AG09319 (cell line): ENCODE measurements around the gene MC1R.
"Not testable (repeated sequence)": the region's sequence is repeated elsewhere in the genome, so short reads cannot be mapped to it uniquely, and the experiment has no call there.

ENCODE experiments used
- DNase-seq: peaks from one replicate; pipeline ENCODE4 v3.0.0-alpha.2; 2010; ENCODE audit warnings: low read depth; ENCODE audit errors: extremely low read depth
- TF ChIP-seq, protein P1 (sequence below): IDR thresholded peaks from 2 replicates; pipeline ENCODE4 v1.5.1; 2011; ENCODE audit warnings: low read depth, mild to moderate bottlenecking, inconsistent platforms, low read length, moderate library complexity

MC1R gene

DNA sequence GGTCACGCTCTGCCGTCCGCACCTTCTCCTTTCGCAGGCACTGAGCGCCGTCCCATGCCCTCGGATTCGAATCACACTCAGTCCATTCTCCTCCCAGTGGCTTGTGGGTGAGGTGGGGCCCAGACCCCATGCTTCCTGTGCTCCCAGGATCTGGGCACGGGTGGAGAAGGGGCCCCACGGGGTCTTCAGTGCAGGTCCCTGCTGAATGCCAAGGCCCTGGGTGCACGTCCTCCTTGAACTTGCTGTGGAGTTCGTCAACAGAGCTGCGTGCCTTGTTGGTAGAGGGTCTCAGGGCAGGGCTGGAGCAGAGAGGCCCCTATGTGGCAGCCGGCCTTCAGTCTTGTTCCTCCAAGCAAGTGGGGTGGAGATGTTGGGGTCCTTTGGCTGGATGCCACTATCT is 7.3 kb upstream of the MC1R start:
- TF ChIP-seq, protein P1, sequence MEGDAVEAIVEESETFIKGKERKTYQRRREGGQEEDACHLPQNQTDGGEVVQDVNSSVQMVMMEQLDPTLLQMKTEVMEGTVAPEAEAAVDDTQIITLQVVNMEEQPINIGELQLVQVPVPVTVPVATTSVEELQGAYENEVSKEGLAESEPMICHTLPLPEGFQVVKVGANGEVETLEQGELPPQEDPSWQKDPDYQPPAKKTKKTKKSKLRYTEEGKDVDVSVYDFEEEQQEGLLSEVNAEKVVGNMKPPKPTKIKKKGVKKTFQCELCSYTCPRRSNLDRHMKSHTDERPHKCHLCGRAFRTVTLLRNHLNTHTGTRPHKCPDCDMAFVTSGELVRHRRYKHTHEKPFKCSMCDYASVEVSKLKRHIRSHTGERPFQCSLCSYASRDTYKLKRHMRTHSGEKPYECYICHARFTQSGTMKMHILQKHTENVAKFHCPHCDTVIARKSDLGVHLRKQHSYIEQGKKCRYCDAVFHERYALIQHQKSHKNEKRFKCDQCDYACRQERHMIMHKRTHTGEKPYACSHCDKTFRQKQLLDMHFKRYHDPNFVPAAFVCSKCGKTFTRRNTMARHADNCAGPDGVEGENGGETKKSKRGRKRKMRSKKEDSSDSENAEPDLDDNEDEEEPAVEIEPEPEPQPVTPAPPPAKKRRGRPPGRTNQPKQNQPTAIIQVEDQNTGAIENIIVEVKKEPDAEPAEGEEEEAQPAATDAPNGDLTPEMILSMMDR, result no peak
- DNase-seq, result no peak

DNA sequence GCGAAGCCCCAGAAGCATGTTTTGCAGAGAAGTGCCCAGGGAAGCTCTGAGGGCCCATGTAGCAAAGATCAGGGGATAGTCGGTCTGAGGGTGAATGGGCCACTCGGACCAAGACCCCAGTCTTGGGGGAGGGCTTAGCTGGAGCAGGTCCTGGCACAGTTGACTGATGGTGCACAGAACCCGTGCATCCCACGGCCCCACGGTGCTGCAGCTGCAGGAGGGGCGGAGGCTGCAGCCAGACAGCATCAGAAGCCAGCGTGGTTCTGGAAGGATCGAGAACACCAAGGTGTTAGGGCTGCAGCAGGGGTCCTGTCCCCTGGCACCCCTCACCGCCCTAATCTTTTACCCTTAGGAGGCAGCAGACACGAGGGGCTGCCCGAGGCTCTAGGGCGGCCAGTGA is 6.5 kb upstream of the MC1R start:
- TF ChIP-seq, protein P1, result no peak
- DNase-seq, result no peak

DNA sequence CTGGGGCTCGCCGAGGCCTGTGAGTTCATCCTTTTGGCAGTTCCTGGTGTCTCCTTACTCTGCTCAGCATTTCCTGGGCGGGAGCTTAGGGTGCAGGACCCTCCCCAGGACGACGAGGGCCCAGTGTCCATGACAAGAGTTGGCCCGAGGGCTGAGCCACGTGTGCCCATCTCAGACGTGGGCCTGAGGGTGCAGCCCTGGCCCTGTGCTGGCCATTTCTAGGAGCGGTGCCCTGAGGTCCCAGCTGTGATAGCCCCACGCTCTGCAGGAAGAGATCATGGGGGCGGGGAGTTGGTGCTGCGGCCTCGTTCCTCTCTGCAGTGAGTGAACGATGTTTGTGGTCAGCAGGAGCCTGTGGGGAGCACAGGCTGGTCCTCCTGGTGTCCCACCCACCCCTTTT is 6.0 kb upstream of the MC1R start:
- DNase-seq, result no peak
- TF ChIP-seq, protein P1, result no peak

DNA sequence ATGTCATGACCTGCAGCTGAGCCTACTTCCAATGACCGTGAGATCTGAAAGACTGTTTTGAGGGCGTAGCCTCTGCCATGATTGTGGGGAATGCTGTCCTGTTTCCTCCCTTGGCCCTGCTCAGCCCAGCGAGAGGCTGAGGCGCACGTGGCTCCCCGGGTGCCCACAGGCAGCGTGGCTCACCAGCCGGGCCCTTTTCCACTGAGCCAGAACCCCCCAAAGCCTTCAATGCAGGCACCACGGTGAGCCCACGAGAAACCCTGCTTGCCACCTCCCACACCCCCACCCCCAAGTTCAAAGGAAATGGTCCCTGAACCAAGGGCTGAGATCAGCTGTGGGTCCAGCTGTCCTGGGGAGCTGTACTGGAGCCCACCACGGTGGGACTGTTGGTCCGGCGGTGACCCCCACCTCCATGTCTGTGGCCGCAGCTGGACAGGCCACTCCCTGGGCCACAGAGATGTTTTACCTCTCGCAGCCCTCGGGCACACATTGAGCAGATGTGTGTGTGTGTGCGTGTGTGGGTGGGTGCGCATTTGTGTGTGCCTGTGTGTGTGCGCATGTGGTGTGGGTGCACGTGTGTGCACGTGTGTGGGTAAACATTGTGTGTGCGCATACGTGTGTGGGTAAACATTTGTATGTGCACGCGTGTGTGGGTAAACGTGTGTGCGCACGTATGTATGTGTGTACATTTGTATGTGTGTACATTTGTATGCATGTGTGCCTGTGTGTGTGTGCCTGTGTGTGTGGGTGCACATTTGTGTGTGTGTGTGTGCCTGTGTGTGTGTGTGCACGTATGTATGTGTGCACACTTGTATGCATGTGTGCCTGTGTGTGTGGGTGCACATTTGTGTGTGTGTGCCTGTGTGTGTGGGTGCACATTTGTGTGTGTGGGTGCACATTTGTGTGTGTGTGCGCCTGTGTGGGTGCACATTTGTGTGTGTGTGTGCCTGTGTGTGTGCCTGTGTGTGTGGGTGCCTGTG is 5.0 kb upstream of the MC1R start:
- DNase-seq, result no peak
- TF ChIP-seq, protein P1, result no peak

DNA sequence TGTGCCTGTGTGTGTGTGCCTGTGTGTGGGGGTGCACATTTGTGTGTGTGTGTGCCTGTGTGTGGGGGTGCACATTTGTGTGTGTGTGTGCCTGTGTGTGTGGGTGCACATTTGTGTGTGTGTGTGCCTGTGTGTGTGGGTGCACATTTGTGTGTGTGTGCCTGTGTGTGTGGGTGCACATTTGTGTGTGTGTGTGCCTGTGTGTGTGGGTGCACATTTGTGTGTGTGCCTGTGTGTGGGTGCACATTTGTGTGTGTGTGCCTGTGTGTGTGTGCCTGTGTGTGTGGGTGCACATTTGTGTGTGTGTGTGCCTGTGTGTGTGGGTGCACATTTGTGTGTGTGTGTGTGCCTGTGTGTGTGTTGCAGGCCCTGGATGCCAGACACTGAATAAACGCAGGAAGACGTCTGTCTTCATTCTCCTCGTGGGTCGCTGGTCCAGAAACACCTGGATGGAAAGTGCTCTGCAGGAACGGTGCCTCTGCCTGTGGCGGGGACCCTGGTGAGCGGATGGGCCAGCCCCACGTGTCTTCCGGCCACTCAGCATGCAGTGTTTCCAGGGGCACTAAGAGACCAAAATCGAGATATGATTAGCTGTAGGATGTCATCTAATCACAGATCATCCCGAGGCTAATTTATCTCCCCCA is 3.9 kb upstream of the MC1R start:
- DNase-seq, result not testable (repeated sequence)

DNA sequence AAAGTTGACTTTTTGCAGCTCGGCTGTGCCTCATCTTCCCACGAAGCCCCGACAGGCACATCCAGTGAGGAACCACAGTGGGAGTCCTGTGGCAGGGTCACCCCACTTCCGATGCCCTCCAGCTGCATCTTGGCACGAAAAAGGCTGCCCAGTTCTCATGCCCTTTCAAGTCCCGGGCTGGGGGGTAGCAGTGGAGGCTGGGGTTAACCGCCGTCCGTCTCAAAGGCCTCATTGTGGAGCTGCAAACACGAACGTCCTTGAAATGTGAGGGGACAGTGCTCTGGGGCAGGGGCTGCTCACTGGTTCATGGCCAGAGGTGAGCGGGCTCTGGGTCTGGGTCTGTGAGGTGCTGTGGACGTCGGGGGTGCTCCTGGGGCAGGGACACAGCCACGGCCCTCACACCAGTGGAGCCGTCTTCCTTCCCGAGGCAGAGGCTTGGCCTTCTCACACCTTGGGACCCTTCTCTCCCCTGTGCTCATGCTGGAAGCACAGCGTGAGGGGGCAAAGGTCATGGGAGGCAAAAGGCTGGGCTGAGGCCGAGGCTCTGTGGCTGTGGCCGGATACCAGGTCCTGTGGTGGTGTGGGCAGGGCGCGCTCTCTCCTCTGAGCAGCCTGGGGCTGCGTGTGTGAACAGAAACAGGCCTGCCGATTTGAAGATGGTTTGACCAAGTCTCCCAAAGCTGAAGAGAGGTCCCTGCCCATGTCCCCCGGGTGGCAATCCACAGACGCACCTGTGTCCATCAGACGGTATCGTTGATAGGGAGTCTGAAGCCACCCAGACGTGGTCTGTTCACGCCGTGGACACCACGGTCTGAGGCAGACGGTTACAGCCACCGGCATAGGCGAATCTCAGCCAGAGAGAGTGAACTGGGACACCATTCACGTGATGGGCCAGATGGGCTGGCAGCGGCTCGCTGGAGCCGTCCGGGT is 3.1 kb upstream of the MC1R start:
- no peak for DNase-seq
- TF ChIP-seq, protein P1, result no peak

DNA sequence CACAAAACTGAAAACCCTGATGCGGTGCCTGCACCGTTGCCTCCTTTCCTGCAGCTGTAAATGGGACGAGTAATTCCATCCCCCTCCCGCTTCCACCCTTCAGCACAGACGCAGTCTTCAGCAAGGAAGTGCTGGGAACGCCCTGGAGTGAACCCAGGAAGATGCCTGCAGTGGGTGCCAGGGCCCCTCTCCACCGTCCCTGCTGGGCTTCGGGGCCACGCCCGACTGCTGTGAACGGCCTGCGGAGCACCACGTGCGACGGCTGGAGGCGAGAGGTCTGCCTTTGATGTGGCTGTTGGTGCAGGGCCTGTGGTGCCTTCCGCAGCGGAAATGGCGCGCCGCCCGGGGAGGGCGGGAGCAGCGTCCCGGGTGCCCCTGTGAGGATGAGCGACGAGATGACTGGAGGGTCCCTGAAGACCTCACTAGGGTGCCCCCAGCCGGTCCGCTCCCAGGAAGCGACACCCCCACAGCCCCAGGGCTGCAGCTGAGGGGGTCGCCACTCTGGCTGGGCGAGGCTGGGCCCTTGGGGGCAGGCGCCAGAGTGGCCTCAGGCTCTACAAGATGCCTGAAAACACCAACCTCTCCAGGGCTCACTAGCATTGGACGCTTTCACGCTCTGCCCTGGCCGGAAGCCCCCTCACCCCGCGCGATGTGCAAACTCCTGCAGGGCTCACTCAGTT is 749 bp upstream of the MC1R start:
- peak; percentile 51 for DNase-seq
- TF ChIP-seq, protein P1, result no peak
